ENCODE results near the gene DSC2. TPM values are rescaled to one million over a fixed set of nuclear protein-coding genes. Genes with fewer than 3 reads are reported as not detected.
A peak's percentile ranks its signal among the peaks of the same experiment; 100 is the strongest.
"Not testable (repeated sequence)": the region's sequence is repeated elsewhere in the genome, so short reads cannot be mapped to it uniquely, and the experiment has no call there.

The DSC2 gene
- 27.5 TPM for polyA plus RNA-seq (2013, experiment 1 of 2)
- 23.9 TPM for polyA plus RNA-seq (2013, experiment 2 of 2)

DNA sequence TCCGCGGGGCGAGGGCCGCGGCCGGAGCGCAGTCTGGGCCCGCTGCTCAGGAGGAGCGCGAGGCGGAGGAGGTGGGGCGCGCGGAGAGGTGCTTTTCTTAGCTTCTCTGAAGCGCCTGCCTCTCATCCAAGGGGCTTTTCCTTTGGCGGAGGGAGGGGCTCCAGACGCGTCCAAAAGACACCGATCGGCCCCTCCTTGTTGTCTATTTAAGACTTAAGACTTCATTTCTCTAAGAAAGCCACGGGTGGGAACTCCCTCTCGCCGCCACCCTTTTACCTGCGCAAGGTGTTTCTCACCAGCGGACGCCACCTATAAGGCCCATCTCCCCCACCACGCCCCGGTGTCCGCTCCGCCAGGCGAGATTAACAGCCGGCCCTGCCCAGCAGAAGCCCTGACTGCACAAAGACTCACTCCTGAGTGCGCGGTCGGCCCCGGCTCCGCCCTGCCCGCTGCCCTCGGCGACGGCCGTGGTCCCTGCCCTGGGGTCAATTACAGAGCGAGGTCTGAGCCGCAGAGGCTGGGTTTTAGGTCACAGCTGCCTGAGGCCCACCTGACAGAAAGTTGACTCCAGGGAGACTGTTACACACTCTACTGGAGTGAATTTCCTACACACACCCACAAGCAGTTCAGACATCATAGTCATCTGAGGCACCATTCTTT, at the start of gene DSC2:
Gene DSC2 (minus strand): TSS at position 397 of the 660 bp plus-strand sequence. CDS start 450 bp downstream, outside the sequence.
- H3K9me3 ChIP-seq (ENCODE audit: insufficient read depth, low read depth, low read length), result no peaks in the 10 kb centered on the region
- H3K4me1 ChIP-seq (ENCODE audit: insufficient read depth, low read length), result peaks cover 27% of the 10 kb centered on the region
- H3K36me3 ChIP-seq (ENCODE audit: insufficient read depth, low read length), result no peaks in the 10 kb centered on the region
- under 1% methylated on average over 44 of the region's 44 CpGs for WGBS
- H3K27me3 ChIP-seq (ENCODE audit: insufficient read depth, low read length), result no peaks in the 10 kb centered on the region
- H3K27ac ChIP-seq (ENCODE audit: low read depth, low read length), result peak within 1 kb of the TSS; percentile 96
- peak within 1 kb of the TSS; percentile 93 for H3K9ac ChIP-seq (ENCODE audit: low read depth, low read length)
- H3K4me3 ChIP-seq (ENCODE audit: low read length), result peak within 1 kb of the TSS; percentile 94

DNA sequence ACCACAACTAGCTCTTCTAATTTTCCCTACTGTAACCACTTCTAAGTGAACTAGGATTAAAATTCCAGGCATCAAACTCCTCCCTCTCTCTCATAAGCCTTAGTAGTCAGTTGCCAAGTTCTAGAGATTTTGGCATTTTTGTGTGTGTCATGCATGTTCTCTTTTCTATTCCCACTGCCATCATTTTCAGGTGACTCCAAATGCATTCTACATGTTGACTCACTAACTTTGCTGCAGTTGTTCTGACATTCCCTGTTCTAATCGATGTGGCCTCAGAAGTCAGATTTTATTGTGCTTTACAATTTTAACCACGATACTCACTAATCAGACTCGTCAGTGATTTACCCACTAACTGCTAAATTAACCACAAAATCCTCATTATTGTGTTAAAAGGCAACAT, 47.1 kb upstream of the DSC2 start:
- no peak overlapping the region for H3K27ac ChIP-seq (ENCODE audit: low read depth, low read length)
- H3K4me1 ChIP-seq (ENCODE audit: insufficient read depth, low read length), result no peaks in the 10 kb centered on the region
- WGBS, result 85% methylated on average over 3 of the region's 3 CpGs

GRCh38 chr18:31148600-31148999, 46.4 kb upstream of the DSC2 start:
- no peak overlapping the region for H3K9ac ChIP-seq (ENCODE audit: low read depth, low read length)
- peaks cover 4% of the 10 kb centered on the region; the same call in 1 of the 2 replicates for H3K9me3 ChIP-seq (ENCODE audit: insufficient read depth, low read depth, low read length)
- no peak overlapping the region for H3K4me3 ChIP-seq (ENCODE audit: low read length)
- H3K27me3 ChIP-seq (ENCODE audit: insufficient read depth, low read length), result no peaks in the 10 kb centered on the region
- 88% methylated on average over 2 of the region's 3 CpGs for WGBS
- no peaks in the 10 kb centered on the region for H3K4me1 ChIP-seq (ENCODE audit: insufficient read depth, low read length)
- H3K36me3 ChIP-seq (ENCODE audit: insufficient read depth, low read length), result no peaks in the 10 kb centered on the region
- H3K27ac ChIP-seq (ENCODE audit: low read depth, low read length), result no peak overlapping the region

More for the DNA sequence above, 47.1 kb upstream of the DSC2 start:
- no peaks in the 10 kb centered on the region for H3K36me3 ChIP-seq (ENCODE audit: insufficient read depth, low read length)
- no peaks in the 10 kb centered on the region for H3K27me3 ChIP-seq (ENCODE audit: insufficient read depth, low read length)
- no peak overlapping the region for H3K4me3 ChIP-seq (ENCODE audit: low read length)
- no peak overlapping the region for H3K9ac ChIP-seq (ENCODE audit: low read depth, low read length)
- H3K9me3 ChIP-seq (ENCODE audit: insufficient read depth, low read depth, low read length), result peaks cover 4% of the 10 kb centered on the region; the same call in 1 of the 2 replicates

DNA sequence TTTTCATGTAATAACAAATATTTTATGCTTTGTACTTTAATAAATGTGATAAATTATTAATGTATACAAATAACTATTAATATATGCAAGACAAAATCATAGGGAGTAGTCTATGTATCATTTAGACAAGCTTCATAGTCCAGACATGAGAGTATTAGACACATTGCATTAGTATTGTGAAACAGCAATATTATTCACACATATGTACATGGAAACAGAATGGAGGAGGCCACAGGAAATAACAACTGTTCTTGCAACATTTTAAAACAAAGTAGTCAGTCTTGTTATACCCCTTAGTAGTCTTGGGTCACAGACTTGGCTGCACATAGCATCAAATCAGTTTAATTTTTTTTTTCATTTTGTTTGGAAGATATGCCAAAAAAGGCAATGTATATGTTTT, 44.6 kb upstream of the DSC2 start:
- H3K4me1 ChIP-seq (ENCODE audit: insufficient read depth, low read length), result no peaks in the 10 kb centered on the region
- H3K36me3 ChIP-seq (ENCODE audit: insufficient read depth, low read length), result no peaks in the 10 kb centered on the region
- H3K9ac ChIP-seq (ENCODE audit: low read depth, low read length), result no peak overlapping the region
- H3K4me3 ChIP-seq (ENCODE audit: low read length), result no peak overlapping the region
- H3K9me3 ChIP-seq (ENCODE audit: insufficient read depth, low read depth, low read length), result peaks cover 4% of the 10 kb centered on the region; the same call in 1 of the 2 replicates
- H3K27me3 ChIP-seq (ENCODE audit: insufficient read depth, low read length), result no peaks in the 10 kb centered on the region
- no peak overlapping the region for H3K27ac ChIP-seq (ENCODE audit: low read depth, low read length)

DNA sequence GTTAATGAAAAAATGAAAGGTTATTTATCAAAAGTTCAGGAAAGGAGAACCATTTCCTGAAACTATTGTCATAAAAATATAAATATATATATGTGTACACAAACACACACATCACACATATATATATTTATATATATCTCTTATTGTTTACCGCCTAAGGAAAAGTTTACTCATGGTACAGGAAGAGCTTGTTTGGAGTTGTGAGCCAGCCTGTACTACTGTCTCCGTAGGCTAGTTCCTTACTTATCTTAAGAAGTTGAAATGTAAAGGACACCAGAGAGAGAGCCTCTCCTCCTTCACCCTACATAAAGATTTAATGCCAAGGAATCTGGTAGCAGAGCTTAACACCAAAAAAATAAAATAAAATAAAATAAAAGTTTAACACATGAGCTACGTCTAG, 40.8 kb upstream of the DSC2 start:
- H3K9me3 ChIP-seq (ENCODE audit: insufficient read depth, low read depth, low read length), result peaks cover 4% of the 10 kb centered on the region; the same call in 1 of the 2 replicates
- H3K27ac ChIP-seq (ENCODE audit: low read depth, low read length), result no peak overlapping the region
- no peak overlapping the region for H3K9ac ChIP-seq (ENCODE audit: low read depth, low read length)
- no peaks in the 10 kb centered on the region for H3K4me1 ChIP-seq (ENCODE audit: insufficient read depth, low read length)
- H3K36me3 ChIP-seq (ENCODE audit: insufficient read depth, low read length), result no peaks in the 10 kb centered on the region
- 88% methylated on average over 3 of the region's 3 CpGs for WGBS
- no peak overlapping the region for H3K4me3 ChIP-seq (ENCODE audit: low read length)
- no peaks in the 10 kb centered on the region for H3K27me3 ChIP-seq (ENCODE audit: insufficient read depth, low read length)

DNA sequence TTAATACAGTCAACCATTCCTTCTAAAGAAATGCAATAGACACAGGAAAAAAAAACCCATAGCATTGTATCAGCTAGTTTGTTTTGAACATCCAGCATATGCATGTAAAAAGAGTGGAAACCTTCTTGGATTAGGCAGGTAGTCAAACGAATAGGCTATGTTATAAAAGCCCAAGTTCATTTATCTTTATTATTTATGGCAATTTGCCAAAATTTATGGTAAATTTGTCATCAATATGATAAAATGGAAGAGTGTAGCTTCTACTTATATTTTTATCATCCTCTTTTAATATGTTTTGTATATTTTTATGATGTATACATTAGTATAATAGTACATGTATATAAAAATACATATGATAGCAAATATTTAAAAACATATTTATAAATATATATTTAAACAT, 36.5 kb upstream of the DSC2 start:
- H3K27me3 ChIP-seq (ENCODE audit: insufficient read depth, low read length), result no peaks in the 10 kb centered on the region
- H3K4me1 ChIP-seq (ENCODE audit: insufficient read depth, low read length), result no peaks in the 10 kb centered on the region
- H3K9ac ChIP-seq (ENCODE audit: low read depth, low read length), result no peak overlapping the region
- WGBS, result no CpG with 5 or more reads among the region's 1 CpG
- no peak overlapping the region for H3K27ac ChIP-seq (ENCODE audit: low read depth, low read length)
- no peak overlapping the region for H3K4me3 ChIP-seq (ENCODE audit: low read length)
- no peaks in the 10 kb centered on the region for H3K36me3 ChIP-seq (ENCODE audit: insufficient read depth, low read length)
- no peaks in the 10 kb centered on the region for H3K9me3 ChIP-seq (ENCODE audit: insufficient read depth, low read depth, low read length)

DNA sequence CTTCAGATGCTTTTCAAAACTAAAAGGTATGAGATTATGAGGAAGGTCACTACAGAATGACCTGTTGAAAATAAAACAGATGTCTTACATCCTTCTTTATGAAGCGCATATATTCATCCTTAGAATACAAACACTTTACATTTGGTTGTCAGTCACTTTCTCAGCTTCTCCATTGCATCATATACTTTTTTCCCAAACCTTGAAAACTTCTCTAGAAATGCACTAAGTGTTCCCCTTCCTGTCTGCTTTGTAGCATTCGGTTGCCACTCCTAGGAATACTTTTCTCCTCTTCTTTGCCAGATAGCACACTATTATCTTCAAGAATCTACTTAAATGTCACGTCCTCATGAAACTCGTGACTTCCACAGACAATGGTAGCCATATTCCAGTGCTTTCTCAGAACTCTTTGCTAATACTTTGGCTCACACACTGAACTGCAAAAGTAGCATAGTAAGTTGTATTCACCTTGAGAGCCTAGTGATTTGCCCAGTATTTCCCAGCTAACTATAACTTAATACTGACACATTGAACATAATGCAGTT, 32.8 kb upstream of the DSC2 start:
- no peak overlapping the region for H3K27ac ChIP-seq (ENCODE audit: low read depth, low read length)
- 88% methylated on average over 4 of the region's 4 CpGs for WGBS
- no peak overlapping the region for H3K4me3 ChIP-seq (ENCODE audit: low read length)
- H3K4me1 ChIP-seq (ENCODE audit: insufficient read depth, low read length), result no peaks in the 10 kb centered on the region
- H3K27me3 ChIP-seq (ENCODE audit: insufficient read depth, low read length), result no peaks in the 10 kb centered on the region
- H3K36me3 ChIP-seq (ENCODE audit: insufficient read depth, low read length), result no peaks in the 10 kb centered on the region
- H3K9me3 ChIP-seq (ENCODE audit: insufficient read depth, low read depth, low read length), result no peaks in the 10 kb centered on the region
- no peak overlapping the region for H3K9ac ChIP-seq (ENCODE audit: low read depth, low read length)

GRCh38 chr18:31129398-31130115, 27.3 kb upstream of the DSC2 start:
- Histone ChIP-seq H3K9me3 (ENCODE audit: insufficient read depth, low read depth, low read length) (no peaks in the 10 kb centered on the region), H3K36me3 (ENCODE audit: insufficient read depth, low read length) (no peaks in the 10 kb centered on the region), H3K27me3 (ENCODE audit: insufficient read depth, low read length) (no peaks in the 10 kb centered on the region), H3K27ac (ENCODE audit: low read depth, low read length) (no peak overlapping the region), H3K4me3 (ENCODE audit: low read length) (no peak overlapping the region), H3K4me1 (ENCODE audit: insufficient read depth, low read length) (no peaks in the 10 kb centered on the region), H3K9ac (ENCODE audit: low read depth, low read length) (no peak overlapping the region)
- 90% methylated on average over 1 of the region's 1 CpG for WGBS

DNA sequence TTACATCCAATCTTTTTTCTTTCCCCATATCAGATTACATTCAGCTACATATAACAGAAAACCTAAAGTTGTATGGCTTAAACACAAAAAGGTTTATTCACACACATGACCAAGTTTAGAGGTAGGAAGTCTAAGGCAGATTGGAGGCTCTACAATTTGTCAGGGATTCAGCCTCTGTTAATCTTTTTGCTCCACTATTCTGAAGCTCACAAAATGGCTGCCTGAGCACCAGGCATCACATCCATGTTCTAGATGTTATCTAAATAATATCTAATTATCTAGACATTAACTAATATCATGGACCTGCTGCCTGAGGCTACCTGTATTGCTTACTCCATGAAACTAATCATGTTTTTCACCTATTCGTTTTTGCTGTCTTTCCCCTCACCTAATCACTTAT, 23.7 kb upstream of the DSC2 start:
- no peaks in the 10 kb centered on the region for H3K9me3 ChIP-seq (ENCODE audit: insufficient read depth, low read depth, low read length)
- H3K27me3 ChIP-seq (ENCODE audit: insufficient read depth, low read length), result no peaks in the 10 kb centered on the region
- H3K4me1 ChIP-seq (ENCODE audit: insufficient read depth, low read length), result no peaks in the 10 kb centered on the region
- H3K9ac ChIP-seq (ENCODE audit: low read depth, low read length), result no peak overlapping the region
- WGBS, result 91% methylated on average over 1 of the region's 1 CpG
- H3K36me3 ChIP-seq (ENCODE audit: insufficient read depth, low read length), result no peaks in the 10 kb centered on the region
- H3K27ac ChIP-seq (ENCODE audit: low read depth, low read length), result no peak overlapping the region
- H3K4me3 ChIP-seq (ENCODE audit: low read length), result no peak overlapping the region

- not testable (repeated sequence) for H3K9ac ChIP-seq (ENCODE audit: low read depth, low read length); H3K9me3 ChIP-seq (ENCODE audit: insufficient read depth, low read depth, low read length); H3K27me3 ChIP-seq (ENCODE audit: insufficient read depth, low read length); H3K4me3 ChIP-seq (ENCODE audit: low read length); H3K36me3 ChIP-seq (ENCODE audit: insufficient read depth, low read length); H3K4me1 ChIP-seq (ENCODE audit: insufficient read depth, low read length); H3K27ac ChIP-seq (ENCODE audit: low read depth, low read length)
- 67% methylated on average over 1 of the region's 2 CpGs for WGBS
Measured at GRCh38 chr18:31123125-31123524, 20.9 kb upstream of the DSC2 start.

- Histone ChIP-seq H3K27me3 (ENCODE audit: insufficient read depth, low read length) (no peaks in the 10 kb centered on the region), H3K9me3 (ENCODE audit: insufficient read depth, low read depth, low read length) (no peaks in the 10 kb centered on the region), H3K4me3 (ENCODE audit: low read length) (no peak overlapping the region), H3K4me1 (ENCODE audit: insufficient read depth, low read length) (no peaks in the 10 kb centered on the region; the same call in 1 of the 2 replicates), H3K9ac (ENCODE audit: low read depth, low read length) (no peak overlapping the region), H3K27ac (ENCODE audit: low read depth, low read length) (no peak overlapping the region), H3K36me3 (ENCODE audit: insufficient read depth, low read length) (no peaks in the 10 kb centered on the region)
- 96% methylated on average over 2 of the region's 2 CpGs for WGBS
Measured at GRCh38 chr18:31120594-31120993, 18.4 kb upstream of the DSC2 start.
